Stimulated activated naive CD8-positive, alpha-beta T cell treated with anti-CD3 and anti-CD28 coated beads, Interleukin-15, Interleukin-2, amounts not matched to agents 100 ng/mL and 50 ng/mL, for 24 hours (primary cell): ENCODE measurements around the gene PHAF1.

Experiments
- H3K27ac Mint-ChIP-seq: one replicate; pipeline ENCODE4 v1.8.0; 2021; ENCODE audit warnings: mild to moderate bottlenecking, mixed read lengths
- H3K27me3 Mint-ChIP-seq: one replicate; pipeline ENCODE4 v1.8.0; 2021; ENCODE audit warnings: mixed read lengths
- H3K36me3 Mint-ChIP-seq: one replicate; pipeline ENCODE4 v1.8.0; 2021; ENCODE audit warnings: low read depth, mixed read lengths
- H3K4me1 Mint-ChIP-seq: one replicate; pipeline ENCODE4 v1.8.0; 2021; ENCODE audit warnings: low read depth, mixed read lengths
- H3K4me3 Mint-ChIP-seq: one replicate; pipeline ENCODE4 v1.8.0; 2021; ENCODE audit warnings: mild to moderate bottlenecking, mixed read lengths
- H3K9me3 Mint-ChIP-seq: one replicate; pipeline ENCODE4 v1.8.0; 2021; ENCODE audit warnings: mixed read lengths

Gene PHAF1

DNA sequence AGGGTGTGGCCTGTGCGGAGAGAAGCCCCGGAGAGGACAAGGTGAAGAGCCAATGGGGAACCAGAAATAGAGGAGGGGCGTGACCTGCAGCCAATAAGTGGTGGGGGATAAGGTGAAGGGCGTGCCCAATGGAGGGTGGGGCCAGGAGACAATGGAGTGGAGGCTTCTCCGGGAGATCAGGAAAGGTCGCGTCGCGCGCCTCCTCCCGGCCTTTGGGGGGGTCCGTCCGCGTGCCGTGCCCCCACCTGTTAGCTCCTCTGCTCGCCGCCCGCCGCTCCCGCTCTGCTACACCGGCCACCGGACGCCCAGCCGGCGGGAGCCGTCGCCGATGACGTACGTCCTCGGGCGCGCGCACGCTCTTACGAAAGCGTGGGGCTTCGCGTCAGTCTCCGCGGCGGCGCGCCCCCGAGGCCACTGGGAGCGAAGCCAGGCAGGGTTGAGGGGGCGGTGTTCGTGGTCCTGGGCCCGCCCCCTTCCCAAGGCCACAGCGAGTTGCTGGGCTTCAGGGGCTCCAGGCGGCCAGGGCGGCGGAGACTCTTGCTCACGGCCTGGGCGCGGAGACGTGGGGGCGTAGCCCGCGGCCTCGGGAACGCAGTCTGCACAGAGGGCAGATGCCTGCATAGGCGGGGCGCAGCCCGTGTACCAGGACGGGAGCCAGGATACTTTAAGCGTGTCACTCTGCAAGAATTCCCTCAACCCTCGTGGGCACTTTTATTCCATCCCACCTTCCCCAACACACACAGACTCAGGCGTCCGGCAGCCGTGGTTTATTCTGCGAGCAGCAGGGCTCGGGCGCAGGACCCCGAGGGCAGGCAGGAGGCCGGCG is 74.1 kb downstream of the PHAF1 start, which contains the start of gene MATCAP1:
Gene MATCAP1, minus strand, starts transcription at position 337 of the 826 bp plus-strand sequence. CDS start 3,353 bp downstream, outside the sequence.
- peaks cover 15% of the 10 kb centered on the region for H3K4me1 Mint-ChIP-seq
- H3K36me3 Mint-ChIP-seq = no peaks in the 10 kb centered on the region
- H3K9me3 Mint-ChIP-seq = no peaks in the 10 kb centered on the region
- no peak within 1 kb of the TSS for H3K27ac Mint-ChIP-seq
- H3K4me3 Mint-ChIP-seq = peak within 1 kb of the TSS; percentile 43
- H3K27me3 Mint-ChIP-seq = peaks cover 15% of the 10 kb centered on the region

DNA sequence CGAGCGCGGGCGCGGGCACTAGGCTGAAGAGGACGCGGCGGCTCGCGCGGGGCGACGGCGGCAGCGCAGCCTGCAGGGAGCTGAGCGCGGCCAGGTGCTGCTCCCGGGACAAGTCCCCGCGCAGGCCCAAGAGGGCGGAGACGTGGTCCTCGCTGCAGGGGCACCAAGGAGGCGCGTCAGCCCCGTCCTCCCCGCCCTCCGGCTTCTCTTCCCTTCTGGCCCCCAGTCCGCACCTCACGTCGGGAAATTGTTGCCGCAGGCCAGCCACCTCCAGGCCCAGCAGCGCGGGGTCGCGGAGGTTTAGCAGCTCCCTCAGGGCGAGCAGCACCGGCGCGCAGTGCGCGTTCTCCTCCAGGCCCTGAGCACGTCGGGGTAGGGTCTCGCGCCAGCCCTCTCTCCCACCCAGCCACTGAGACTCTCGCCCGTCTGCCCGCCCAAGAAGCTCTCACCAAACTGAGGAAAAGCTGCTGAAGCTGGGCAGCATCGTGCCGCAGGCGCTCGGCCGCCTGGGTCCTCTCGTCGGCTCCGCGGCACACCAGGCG is 74.8 kb downstream of the PHAF1 start:
- Mint-ChIP-seq H3K27me3 (peaks cover 12% of the 10 kb centered on the region), H3K36me3 (no peaks in the 10 kb centered on the region), H3K4me1 (peaks cover 14% of the 10 kb centered on the region), H3K9me3 (no peaks in the 10 kb centered on the region), H3K4me3 (peak overlapping the region; percentile 43), H3K27ac (no peak overlapping the region)

DNA sequence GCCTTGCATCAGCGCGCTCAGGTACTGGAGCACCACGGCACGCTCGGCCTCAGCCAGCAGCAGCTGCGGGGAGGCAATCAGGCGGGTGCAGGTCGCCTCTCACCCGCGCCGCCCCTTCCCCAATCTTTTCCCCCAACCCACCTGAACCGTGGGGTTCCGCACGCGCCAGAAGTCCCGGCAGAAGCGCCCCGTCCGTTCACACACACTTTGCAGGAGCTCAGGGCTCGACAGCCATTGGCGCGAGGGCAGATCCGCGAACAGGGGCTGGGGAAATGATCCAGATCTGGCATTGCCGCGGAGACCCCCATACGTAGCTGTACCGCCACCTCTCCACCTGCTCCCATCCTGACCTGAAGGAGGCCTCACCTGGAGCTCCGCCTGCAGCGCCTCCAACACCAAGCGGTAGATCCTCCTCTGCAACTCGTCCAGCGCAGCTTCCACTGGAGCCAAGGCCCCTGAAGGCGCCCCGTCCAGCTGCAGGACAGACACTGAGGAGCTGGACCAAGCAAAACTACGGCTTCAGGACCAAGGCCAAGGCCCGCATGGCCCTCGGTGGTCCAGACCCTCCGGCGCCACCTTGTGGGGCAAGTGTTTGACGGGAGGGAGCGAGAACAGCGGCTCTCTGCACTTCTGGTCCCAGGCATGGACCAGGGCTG is 75.4 kb downstream of the PHAF1 start:
- H3K9me3 Mint-ChIP-seq = no peaks in the 10 kb centered on the region
- H3K36me3 Mint-ChIP-seq = no peaks in the 10 kb centered on the region
- peaks cover 14% of the 10 kb centered on the region for H3K4me1 Mint-ChIP-seq
- H3K27me3 Mint-ChIP-seq = peaks cover 12% of the 10 kb centered on the region
- H3K4me3 Mint-ChIP-seq = peak overlapping the region; percentile 77
- no peak overlapping the region for H3K27ac Mint-ChIP-seq

DNA sequence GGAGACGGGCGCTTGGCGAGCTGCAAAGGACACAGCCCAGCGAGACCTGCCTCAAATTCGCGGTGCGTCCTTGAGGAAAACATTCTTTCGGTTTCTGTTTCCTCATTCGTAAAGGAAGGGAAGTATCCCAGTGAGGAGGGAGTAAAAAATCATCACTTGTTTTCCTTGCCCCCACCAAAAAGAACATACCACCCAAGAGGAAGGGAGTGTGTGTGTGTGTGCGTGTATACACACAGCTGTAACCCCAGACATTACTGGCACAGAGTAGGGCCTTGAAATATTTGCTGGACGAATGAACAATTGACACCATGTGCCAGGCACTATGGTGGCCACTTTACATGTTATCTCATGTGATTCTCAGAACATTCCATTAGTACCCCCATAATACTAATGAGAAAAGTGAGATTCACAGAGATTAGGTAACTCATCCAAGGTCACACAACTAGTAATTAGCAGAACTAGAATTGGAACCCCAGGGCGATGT is 76.0 kb downstream of the PHAF1 start:
- Mint-ChIP-seq H3K27ac (peak overlapping the region; percentile 8), H3K36me3 (no peaks in the 10 kb centered on the region), H3K9me3 (no peaks in the 10 kb centered on the region), H3K4me1 (peaks cover 14% of the 10 kb centered on the region), H3K4me3 (peak overlapping the region; percentile 77), H3K27me3 (peaks cover 12% of the 10 kb centered on the region)

DNA sequence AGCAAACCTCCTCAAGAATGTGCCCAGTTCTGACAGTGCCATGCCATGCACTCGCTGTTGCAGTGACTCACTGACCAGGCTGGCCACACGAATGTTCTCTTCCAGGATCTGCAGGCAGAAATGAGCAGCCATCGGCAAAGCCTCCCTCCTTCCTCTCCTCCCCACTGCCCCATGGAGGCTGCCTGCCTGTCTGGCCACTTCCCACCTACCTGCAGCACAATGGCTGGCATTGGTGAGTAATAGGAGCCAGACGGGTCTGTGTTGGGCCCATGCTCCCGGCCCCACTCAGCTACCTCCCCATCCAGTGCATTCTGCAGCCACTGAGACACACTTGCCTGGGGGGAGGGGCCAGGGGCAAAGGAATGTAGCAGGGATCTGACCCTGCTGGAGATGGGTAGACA is 76.8 kb downstream of the PHAF1 start:
- H3K27ac Mint-ChIP-seq = no peak overlapping the region
- H3K9me3 Mint-ChIP-seq = no peaks in the 10 kb centered on the region
- H3K4me3 Mint-ChIP-seq = no peak overlapping the region
- peaks cover 12% of the 10 kb centered on the region for H3K27me3 Mint-ChIP-seq
- H3K36me3 Mint-ChIP-seq = no peaks in the 10 kb centered on the region
- peaks cover 18% of the 10 kb centered on the region for H3K4me1 Mint-ChIP-seq

DNA sequence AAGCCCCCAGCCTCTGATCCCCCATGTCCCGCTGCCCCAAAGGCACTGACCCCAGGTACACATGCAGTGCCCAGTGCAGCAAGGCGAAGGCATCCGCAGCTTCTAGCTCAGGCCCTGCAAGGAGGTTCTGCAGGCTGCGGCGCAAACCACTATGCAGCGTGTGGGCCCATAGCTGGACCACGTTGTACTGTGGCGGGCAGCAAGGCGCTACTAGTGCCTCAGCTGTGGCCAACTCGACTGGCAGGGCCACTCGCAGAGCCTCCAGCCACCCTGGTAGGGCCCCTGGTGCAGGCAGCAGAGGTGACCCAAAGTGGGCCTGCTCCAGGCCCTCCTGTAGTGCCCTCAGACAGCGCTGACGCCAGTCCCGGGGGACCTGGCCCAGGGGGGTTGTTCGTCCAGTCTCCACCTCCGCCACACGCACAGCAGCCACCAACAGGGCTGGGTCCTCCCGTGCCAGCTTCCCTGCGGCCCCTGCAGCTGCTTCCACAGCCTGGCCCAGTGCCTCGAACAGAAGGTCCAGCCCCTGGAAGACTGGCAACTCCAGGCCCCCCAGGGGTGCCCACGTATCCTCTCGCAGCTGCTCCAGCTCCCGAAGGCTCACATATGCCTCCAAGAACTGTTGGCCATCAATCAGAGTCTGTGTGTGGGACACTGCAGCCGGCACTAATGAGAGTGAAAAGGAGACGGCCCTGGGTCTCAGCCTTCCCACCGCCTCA is 77.6 kb downstream of the PHAF1 start:
- Mint-ChIP-seq H3K4me3 (no peak overlapping the region), H3K27me3 (peaks cover 12% of the 10 kb centered on the region), H3K9me3 (no peaks in the 10 kb centered on the region), H3K27ac (no peak overlapping the region), H3K4me1 (peaks cover 22% of the 10 kb centered on the region), H3K36me3 (no peaks in the 10 kb centered on the region)

DNA sequence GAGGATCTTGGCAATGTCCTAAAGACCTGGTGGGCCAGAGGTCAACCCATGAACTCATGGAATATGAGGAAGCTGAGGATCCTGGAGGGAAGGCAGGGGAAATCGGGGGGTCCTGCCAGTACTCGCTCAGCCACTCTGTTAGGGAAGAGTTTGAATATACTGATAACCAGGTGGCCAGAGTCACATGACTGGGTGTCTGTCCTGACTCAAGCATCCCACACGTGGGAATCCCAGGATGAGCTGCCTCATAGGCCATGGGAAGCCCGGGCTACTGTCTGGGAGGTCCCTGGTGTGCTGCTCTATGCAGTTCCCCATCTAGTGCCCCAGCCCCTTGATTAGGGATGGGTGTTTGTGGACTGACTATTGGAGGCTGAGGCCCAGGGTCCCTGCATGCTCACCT is 78.6 kb downstream of the PHAF1 start:
- Mint-ChIP-seq H3K4me3 (no peak overlapping the region), H3K36me3 (peaks cover 8% of the 10 kb centered on the region), H3K4me1 (peaks cover 29% of the 10 kb centered on the region), H3K9me3 (no peaks in the 10 kb centered on the region), H3K27me3 (peaks cover 12% of the 10 kb centered on the region), H3K27ac (no peak overlapping the region)

DNA sequence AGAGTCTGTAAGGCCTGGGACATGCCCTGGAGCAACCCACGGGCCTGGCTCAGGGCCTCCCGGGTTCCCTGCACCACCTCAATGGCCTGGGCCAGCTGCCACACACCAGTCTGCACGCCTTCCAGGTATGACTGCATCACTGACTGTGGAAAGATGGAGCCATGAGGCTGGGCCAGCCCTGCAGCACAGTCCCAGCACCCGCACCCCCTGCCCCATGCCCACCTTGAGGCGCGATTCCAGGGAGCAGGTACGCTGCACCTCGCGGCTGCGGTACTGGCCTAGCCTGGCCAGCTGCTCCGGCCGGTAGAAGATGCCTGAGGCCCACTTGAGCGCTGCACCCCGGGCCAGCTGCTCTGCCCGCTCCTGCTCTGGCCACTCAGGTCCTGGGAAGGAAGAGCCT is 79.1 kb downstream of the PHAF1 start:
- Mint-ChIP-seq H3K9me3 (no peaks in the 10 kb centered on the region), H3K36me3 (peaks cover 13% of the 10 kb centered on the region), H3K4me1 (peaks cover 34% of the 10 kb centered on the region), H3K27me3 (peaks cover 12% of the 10 kb centered on the region), H3K4me3 (no peak overlapping the region), H3K27ac (no peak overlapping the region)

DNA sequence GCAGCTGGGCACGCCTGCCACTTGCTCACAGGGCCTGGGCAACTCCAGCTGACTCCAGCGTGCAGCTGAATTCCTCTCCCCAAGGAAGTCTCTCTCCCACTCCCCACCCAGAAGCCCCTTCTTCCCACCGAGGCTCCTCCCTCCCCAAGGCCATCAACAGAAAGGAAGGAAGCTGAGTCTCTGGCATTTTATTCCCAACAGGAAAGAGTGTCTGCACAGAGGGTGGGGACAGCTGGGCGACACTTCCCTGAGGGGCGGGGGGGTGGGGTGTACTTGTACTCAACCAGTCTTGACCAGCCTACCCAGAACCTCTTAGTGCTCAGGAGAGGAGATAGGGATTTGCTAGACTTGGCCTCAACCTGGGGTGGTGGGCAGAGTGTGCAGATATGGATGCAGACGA is 80.3 kb downstream of the PHAF1 start, which contains the start of gene EXOC3L1:
Gene EXOC3L1, minus strand, starts transcription at position 96 of the 400 bp plus-strand sequence. CDS start 460 bp downstream, outside the sequence.
- H3K9me3 Mint-ChIP-seq = no peaks in the 10 kb centered on the region
- H3K36me3 Mint-ChIP-seq = peaks cover 21% of the 10 kb centered on the region
- no peak within 1 kb of the TSS for H3K27ac Mint-ChIP-seq
- peaks cover 40% of the 10 kb centered on the region for H3K4me1 Mint-ChIP-seq
- peaks cover 11% of the 10 kb centered on the region for H3K27me3 Mint-ChIP-seq
- H3K4me3 Mint-ChIP-seq = no peak within 1 kb of the TSS

DNA sequence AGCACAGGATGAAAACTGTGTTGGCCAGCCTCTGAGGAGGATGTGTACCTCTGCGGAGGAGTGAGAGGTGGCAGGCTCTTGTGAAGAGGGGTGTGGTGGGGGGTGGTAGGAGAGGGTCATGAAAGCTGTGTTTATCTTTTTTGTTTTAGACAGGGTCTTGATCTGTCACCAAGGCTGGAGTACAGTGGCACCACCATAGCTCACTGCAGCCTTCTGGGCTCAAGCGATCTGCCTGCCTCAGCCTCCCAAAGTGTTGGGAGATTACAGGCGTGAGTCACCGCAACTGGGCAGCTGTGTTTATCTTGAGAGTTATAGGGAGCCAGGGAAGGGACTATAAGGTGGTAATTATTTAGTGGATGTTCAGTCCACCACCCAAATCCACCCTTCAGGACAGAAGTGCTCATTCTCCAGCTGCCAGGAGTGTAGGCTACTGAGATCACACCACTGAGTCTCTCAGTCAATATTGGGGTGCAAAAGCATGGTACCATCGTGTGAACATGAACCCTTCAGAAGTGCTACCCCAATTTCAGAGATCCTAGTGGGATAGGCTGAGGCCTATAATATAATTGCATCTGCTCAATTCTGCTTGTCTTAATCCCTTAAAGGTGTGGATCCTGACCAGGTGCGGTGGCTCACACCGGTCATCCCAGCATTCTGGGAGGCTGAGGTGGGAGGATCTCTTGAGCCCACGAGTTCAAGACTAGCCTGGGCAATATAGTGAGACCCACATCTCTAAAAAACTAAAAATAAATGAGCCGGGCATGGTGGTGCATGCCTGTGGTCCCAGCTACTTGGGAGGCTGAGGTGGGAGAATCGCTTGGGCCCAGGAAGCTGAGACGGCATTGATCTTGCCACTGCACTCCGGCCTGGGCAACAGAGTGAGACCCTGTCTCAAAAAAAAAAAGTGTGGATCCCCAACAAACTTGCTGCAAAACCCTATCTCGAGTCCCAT is 81.0 kb downstream of the PHAF1 start:
- Mint-ChIP-seq H3K9me3 (no peaks in the 10 kb centered on the region), H3K4me1 (peaks cover 37% of the 10 kb centered on the region), H3K27me3 (peaks cover 4% of the 10 kb centered on the region), H3K36me3 (peaks cover 27% of the 10 kb centered on the region), H3K4me3 (peak overlapping the region; percentile 93), H3K27ac (peak overlapping the region; percentile 78)

DNA sequence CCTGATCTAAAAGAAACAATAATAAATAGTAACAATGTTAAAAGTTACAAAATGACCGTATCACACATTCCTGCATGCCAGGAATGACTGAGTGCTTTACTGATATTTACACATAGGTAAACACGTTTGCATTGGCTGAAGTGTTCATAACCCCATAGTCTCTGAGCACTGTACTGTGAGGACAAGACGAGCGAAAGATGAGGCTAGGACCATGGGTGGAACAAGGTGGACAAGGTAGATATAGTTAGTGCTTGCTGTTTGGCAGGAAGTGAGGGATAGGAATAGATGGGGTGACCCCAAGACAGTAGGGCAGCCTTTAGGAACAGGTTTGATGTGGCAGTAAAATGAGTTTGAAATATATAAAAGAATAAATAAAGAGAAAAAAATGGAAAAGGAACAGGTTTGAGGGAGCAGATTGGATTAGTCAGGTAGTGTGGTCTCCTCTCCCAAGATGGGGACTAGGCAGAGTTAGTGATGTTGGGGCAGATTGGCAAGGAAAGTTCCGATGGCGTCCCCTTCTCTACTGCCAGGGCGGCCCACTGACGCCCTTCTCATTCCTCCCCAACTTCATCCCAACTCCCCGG is 81.8 kb downstream of the PHAF1 start:
- Mint-ChIP-seq H3K27ac (peak overlapping the region; percentile 78), H3K9me3 (no peaks in the 10 kb centered on the region), H3K27me3 (peaks cover 4% of the 10 kb centered on the region), H3K36me3 (peaks cover 34% of the 10 kb centered on the region), H3K4me1 (peaks cover 40% of the 10 kb centered on the region), H3K4me3 (peak overlapping the region; percentile 93)

DNA sequence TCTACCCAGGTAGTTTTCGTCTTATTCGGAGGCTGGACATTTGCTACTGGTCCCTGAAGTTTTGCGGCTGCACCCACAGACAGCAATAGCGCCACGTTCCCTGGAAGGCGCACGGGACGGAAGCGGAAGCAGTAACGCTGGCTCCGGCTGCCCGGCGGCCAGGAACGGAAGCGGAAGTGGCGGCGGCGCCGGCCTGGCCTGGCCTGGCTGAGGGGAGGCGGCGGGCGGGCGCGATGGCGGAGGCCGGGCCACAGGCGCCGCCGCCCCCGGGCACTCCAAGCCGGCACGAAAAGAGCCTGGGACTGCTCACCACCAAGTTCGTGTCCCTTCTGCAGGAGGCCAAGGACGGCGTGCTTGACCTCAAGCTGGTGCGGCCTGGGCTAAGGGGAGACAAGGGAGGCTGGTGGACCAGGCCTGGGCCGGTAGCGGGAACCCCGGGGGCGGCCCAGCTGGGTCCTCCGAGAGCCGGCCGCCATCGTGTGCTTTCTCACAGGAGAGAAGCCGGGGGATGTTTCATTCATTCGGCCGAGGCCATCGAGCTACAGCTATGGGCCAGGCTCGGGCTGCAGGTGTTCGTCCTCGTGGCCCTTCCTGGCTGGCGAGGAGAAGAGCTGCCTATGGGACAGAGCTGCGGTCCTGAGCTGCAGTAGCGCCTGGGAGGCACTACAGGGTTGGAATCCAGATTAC is 82.4 kb downstream of the PHAF1 start, which contains the start of gene E2F4:
Gene E2F4, plus strand, starts transcription at position 161 of the 687 bp plus-strand sequence. Its CDS starts 73 bp downstream, at position 234.
- peaks cover 41% of the 10 kb centered on the region for H3K36me3 Mint-ChIP-seq
- H3K4me1 Mint-ChIP-seq = peaks cover 41% of the 10 kb centered on the region
- H3K4me3 Mint-ChIP-seq = peak within 1 kb of the TSS; percentile 93
- no peaks in the 10 kb centered on the region for H3K9me3 Mint-ChIP-seq
- H3K27ac Mint-ChIP-seq = peak within 1 kb of the TSS; percentile 90
- no peaks in the 10 kb centered on the region for H3K27me3 Mint-ChIP-seq
